HPDE6-E6E7 (cell line): ENCODE data around the gene PNMA6F.
"Not testable (repeated sequence)": the region's sequence is repeated elsewhere in the genome, so short reads cannot be mapped to it uniquely, and the experiment has no call there.

Experiments used
- DNase-seq: peaks from one replicate; pipeline ENCODE4 v3.0.0; 2011; ENCODE audit warnings: missing footprints; ENCODE audit errors: extremely low spot score

The PNMA6F gene

GRCh38 chrX:153303276-153304262 lies 18.0 kb downstream of the PNMA6F start:
- no peak for DNase-seq

GRCh38 chrX:153302796-153303195 lies 18.8 kb downstream of the PNMA6F start:
- no peak for DNase-seq

- DNase-seq: no peak
These were observed 19.8 kb downstream of the PNMA6F start for GRCh38 chrX:153301746-153302145.

GRCh38 chrX:153299855-153300254 lies 21.7 kb downstream of the PNMA6F start:
- no peak for DNase-seq

- no peak for DNase-seq
These were observed 24.2 kb downstream of the PNMA6F start for GRCh38 chrX:153297376-153297775.

GRCh38 chrX:153293485-153294071 lies 28.0 kb downstream of the PNMA6F start:
- DNase-seq: not testable (repeated sequence)

- DNase-seq: not testable (repeated sequence)
These were observed 32.8 kb downstream of the PNMA6F start for GRCh38 chrX:153288807-153289206.

GRCh38 chrX:153285678-153286077 lies 35.9 kb downstream of the PNMA6F start:
- DNase-seq: not testable (repeated sequence)

GRCh38 chrX:153283982-153284381 lies 37.6 kb downstream of the PNMA6F start:
- not testable (repeated sequence) for DNase-seq

GRCh38 chrX:153281784-153282183 lies 39.8 kb downstream of the PNMA6F start:
- DNase-seq: not testable (repeated sequence)

- not testable (repeated sequence) for DNase-seq
These were observed 42.3 kb downstream of the PNMA6F start for GRCh38 chrX:153279304-153279703.

- not testable (repeated sequence) for DNase-seq
These were observed 45.5 kb downstream of the PNMA6F start for GRCh38 chrX:153276049-153276448.

GRCh38 chrX:153275418-153275817 lies 46.1 kb downstream of the PNMA6F start:
- not testable (repeated sequence) for DNase-seq

GRCh38 chrX:153272584-153272983 lies 49.0 kb downstream of the PNMA6F start:
- DNase-seq: not testable (repeated sequence)

- not testable (repeated sequence) for DNase-seq
These were observed 49.5 kb downstream of the PNMA6F start for GRCh38 chrX:153272070-153272469.
